ENCODE results near the gene DDX4.

DDX4 gene

GRCh38 chr5:55821731-55822512, 84.1 kb downstream of the DDX4 start:
- peak; percentile 6 for DNase-seq (ENCODE audit: low spot score)

DNA sequence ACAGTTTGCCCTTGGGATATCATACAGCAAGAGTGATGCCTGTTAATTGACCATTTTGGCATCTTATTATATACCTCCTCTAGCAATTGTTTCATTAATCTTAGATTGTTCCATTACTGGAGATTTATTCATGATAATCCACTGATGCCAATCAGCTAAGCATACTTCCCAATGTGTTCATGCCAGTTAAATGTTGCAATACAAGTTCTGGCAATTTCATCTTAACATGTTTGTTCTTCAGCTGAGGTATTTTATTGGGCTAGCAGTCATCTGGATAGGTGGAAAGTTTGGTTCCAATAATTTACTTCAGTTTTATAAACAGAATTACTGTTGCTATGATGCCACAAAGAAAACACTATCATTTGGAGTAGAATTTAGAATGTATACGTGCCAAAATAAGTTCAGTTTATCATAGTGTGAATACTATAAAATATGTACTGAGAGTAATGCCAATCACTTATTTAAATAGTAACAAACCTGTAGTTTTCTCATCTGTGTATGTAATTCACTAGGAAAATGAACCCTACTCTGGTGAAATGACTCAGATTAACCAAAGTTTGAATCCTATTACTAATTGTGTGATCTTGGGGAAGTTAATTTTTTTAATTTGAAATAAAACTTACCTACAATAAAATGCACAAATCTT, 85.4 kb downstream of the DDX4 start:
- DNase-seq (ENCODE audit: low spot score): no peak

GRCh38 chr5:55829956-55830355, 92.1 kb downstream of the DDX4 start:
- DNase-seq (ENCODE audit: low spot score): no peak

DNA sequence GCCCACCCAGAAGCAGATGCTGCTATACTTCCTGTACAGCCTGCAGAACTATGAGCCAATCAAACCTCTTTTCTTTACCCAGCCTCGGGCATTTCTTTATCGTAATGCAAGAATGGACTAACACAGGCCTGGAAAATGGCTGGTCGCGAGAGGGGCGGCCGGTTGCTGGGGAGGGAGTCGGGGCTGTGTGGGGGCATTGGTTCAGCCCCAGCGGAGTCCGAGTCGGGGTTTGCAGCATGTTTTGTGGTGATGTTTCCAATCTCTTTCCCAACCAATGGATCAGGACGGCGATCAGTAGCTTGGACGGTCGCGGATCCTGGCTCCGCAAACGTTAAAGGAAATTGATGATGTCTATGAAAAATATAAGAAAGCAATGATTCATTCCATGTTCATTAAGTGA, 94.6 kb downstream of the DDX4 start:
- no peak for DNase-seq (ENCODE audit: low spot score)

GRCh38 chr5:55836191-55836590, 98.3 kb downstream of the DDX4 start:
- DNase-seq (ENCODE audit: low spot score): no peak

- no peak for DNase-seq (ENCODE audit: low spot score)
Observed at GRCh38 chr5:55841976-55842375, 104.1 kb downstream of the DDX4 start.

GRCh38 chr5:55847837-55848236, 110.0 kb downstream of the DDX4 start:
- no peak for DNase-seq (ENCODE audit: low spot score)

DNA sequence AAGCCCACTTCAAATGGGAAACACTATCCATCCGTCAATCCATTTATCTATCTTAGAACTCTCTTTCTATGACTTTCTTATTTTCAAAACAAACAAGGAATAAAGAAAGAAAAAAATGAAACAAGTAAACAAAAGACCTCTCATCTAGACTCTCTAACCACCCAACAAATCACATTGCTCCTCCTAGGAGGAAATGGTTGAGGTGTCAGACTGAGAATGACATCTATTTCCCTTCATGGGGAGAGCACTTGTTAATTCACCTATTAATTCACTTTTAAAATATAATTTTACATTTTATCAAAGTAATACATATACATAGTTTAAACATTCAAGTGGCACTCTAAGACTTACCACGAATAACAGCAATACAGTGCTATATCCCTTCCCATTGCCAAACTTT, 110.9 kb downstream of the DDX4 start:
- no peak for DNase-seq (ENCODE audit: low spot score)

- DNase-seq (ENCODE audit: low spot score): peak; percentile 55
Observed at GRCh38 chr5:55850839-55851674, 113.2 kb downstream of the DDX4 start, which contains the start of gene IL31RA. IL31RA (plus strand) TSS chr5:55851357; CDS start chr5:55851571, 214 bp downstream.

DNA sequence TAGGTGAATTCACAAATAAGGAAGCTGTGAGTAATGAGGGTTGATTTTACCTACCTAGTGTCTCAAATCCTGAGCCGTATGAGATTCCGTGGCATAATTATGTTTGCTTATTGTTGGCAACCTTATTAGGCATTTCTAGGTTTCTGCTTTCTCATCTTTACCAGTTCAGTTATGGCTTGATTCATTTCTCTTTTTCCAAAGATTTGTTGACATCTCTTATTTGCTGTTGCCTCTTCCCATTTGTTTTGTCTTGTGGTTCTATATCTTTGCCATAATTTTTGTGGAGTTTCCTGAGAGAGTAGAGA, 113.8 kb downstream of the DDX4 start:
- DNase-seq (ENCODE audit: low spot score): no peak

- DNase-seq (ENCODE audit: low spot score): no peak
Observed at GRCh38 chr5:55852503-55852902, 114.6 kb downstream of the DDX4 start.

GRCh38 chr5:55853041-55853670, 115.3 kb downstream of the DDX4 start:
- DNase-seq (ENCODE audit: low spot score): no peak

DNA sequence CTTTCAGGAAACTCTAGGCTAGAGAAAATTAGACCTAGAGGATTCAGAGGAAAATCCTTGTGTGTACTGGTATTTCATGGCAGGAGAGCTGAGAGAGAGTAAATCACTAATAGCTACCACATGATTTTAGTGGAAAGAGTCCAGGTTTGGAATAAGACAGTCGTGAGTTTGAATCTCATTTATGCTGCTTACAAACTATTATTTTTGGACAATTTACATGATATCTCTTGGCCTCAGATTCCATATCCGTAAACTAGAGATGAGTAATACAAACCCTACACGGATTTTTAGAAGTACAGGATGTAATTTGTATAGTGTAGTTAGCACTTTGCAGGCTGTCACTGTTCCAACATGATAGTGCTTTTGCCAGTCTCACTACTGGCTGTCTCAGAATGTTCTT, 116.0 kb downstream of the DDX4 start:
- DNase-seq (ENCODE audit: low spot score): no peak

DNA sequence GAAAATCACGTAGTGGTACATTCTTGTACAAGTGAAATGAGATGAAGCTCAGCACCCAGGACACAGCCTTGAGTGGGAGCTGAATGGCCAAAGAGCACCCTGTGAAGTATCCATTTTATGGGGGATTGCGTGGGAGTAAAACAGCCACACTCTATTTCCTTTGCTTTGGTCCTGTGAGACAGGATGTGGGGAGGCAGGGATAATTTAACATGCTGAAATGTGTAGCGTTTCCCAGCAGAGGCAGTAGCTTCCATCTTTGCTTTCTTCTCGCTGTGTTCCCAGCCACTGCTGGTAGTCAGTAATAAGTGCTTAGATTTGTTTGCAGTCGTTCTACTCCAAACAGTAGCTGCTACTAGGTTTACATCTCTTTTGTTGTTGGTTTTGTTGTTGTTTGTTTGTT, 117.6 kb downstream of the DDX4 start:
- DNase-seq (ENCODE audit: low spot score): peak; percentile 13

DNA sequence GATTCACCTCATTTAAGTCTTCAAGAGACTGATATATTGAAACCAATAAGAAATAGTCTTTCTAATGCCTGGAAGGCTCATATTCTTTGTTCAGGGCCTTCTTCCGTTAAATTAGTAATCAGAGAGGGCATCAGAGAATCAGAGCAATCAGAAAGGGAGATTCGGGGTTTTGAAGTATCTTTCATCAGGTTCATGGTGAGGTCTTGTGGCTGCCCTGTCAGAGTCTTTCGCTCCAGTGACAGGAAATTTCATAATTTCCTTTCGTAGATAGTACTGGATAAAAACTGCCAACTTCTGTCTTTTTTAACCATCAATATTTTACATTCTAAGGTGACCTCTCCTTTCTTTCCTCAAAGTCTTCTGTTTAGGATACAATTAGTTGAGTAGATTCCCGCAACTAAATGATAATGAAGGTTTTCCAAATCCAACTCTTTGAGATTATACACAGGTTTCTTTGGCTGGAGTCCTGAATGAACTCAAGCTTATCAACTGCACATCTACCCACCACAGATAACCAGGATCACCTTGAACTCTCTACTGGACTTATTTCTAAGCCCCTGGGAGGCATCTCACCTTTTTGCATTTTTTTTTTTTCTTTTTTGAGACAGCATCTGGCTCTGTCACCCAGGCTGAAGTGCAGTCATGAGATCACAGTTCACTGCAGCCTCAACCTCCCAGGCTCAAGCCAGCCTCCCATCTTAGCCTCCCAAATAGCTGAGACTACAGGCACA, 118.8 kb downstream of the DDX4 start:
- DNase-seq (ENCODE audit: low spot score): no peak

GRCh38 chr5:55857247-55857640, 119.4 kb downstream of the DDX4 start:
- DNase-seq (ENCODE audit: low spot score): no peak

GRCh38 chr5:55858104-55858503, 120.2 kb downstream of the DDX4 start:
- DNase-seq (ENCODE audit: low spot score): no peak

- DNase-seq (ENCODE audit: low spot score): no peak
Observed at GRCh38 chr5:55860288-55860687, 122.4 kb downstream of the DDX4 start.

- DNase-seq (ENCODE audit: low spot score): no peak
Observed at GRCh38 chr5:55860709-55861108, 122.8 kb downstream of the DDX4 start.

- no peak for DNase-seq (ENCODE audit: low spot score)
Observed at GRCh38 chr5:55864606-55865541, 127.0 kb downstream of the DDX4 start.

- DNase-seq (ENCODE audit: low spot score): peak; percentile 13
Observed at GRCh38 chr5:55865831-55866230, 128.0 kb downstream of the DDX4 start.

Data from hepatic stellate cell (primary cell).